HepG2 (cell line): Measurements from ENCODE around the gene ZMYND8. TPM values are rescaled to one million over a fixed set of nuclear protein-coding genes. Genes with fewer than 3 reads are reported as not detected.

Source experiments
- CENPX ChIP-seq: sonication (generic); formaldehyde crosslinking; IDR thresholded peaks from 2 replicates; pipeline ENCODE4 v1.9.0; 2021; ENCODE audit warnings: mild to moderate bottlenecking, missing genetic modification reagents, moderate library complexity
- POGK ChIP-seq: sonication (generic); formaldehyde crosslinking; conservative IDR thresholded peaks from 2 replicates; pipeline ENCODE4 v1.8.0; 2022; ENCODE audit warnings: mild to moderate bottlenecking, moderate library complexity, missing genetic modification reagents
- SYNCRIP ChIP-seq: fragments of 200-400 bp; formaldehyde crosslinking; IDR thresholded peaks from 2 replicates; pipeline ENCODE4 v1.6.1; 2018; ENCODE audit warnings: mild to moderate bottlenecking, low read depth, low read length; ENCODE audit not compliant: insufficient read depth
- ZBTB33 ChIP-seq: sonication (generic); formaldehyde crosslinking; IDR thresholded peaks from 2 replicates; pipeline ENCODE4 v1.4.0; 2020; ENCODE audit warnings: missing genetic modification reagents
- ZHX2 ChIP-seq, 2 experiments: sonication (generic) in 1 of 2; formaldehyde crosslinking in 1 of 2; IDR thresholded peaks; 2 replicates each; pipeline versions ENCODE4 v1.6.1 to v1.9.0; 2014 to 2022; ENCODE audit warnings: antibody characterized with exemption in 1 of 2, borderline replicate concordance in 1 of 2, inconsistent platforms in 1 of 2, low read depth in 1 of 2, missing genetic modification reagents in 1 of 2
- ZNF180 ChIP-seq: sonication (generic); formaldehyde crosslinking; IDR thresholded peaks from 2 replicates; pipeline ENCODE4 v1.4.0; 2020; ENCODE audit warnings: low read depth, missing genetic modification reagents, borderline replicate concordance
- ZNF281 ChIP-seq: sonication (generic); formaldehyde crosslinking; IDR thresholded peaks from 2 replicates; pipeline ENCODE4 v1.4.0; 2020; ENCODE audit warnings: missing genetic modification reagents, borderline replicate concordance
- ZNF362 ChIP-seq: sonication (generic); formaldehyde crosslinking; IDR thresholded peaks from 2 replicates; pipeline ENCODE4 v1.4.0; 2020; ENCODE audit warnings: missing genetic modification reagents, mild to moderate bottlenecking, borderline replicate concordance
- ZNF383 ChIP-seq: sonication (generic); formaldehyde crosslinking; IDR thresholded peaks from 2 replicates; pipeline ENCODE4 v1.4.0; 2020; ENCODE audit warnings: missing genetic modification reagents, mild to moderate bottlenecking, borderline replicate concordance
- ZNF850 ChIP-seq: sonication (generic); formaldehyde crosslinking; conservative IDR thresholded peaks from 2 replicates; pipeline ENCODE4 v1.9.0; 2021; ENCODE audit warnings: mild to moderate bottlenecking, missing genetic modification reagents
- polyA plus RNA-seq, 8 experiments: library from polyadenylated mRNA; depleted of rRNA in 3 of 8; stranded (reverse) in 7 of 8; unstranded in 1 of 8; fragments of >200 nt; fragmentation: Illumina TruSeq in 4 of 8; extraction: Trizol in 4 of 8; gene quantifications; 2 replicates each; pipeline versions ENCODE4 v1.2.1 to v1.2.3, GENCODE V29; 2011 to 2016; ENCODE audit warnings: low read depth in 4 of 8, missing spikeins in 1 of 8, mixed read lengths in 1 of 8; ENCODE audit not compliant: insufficient read depth in 1 of 8
- total RNA-seq, 5 experiments: library from RNA; depleted of rRNA; stranded (reverse); fragments of >200 nt; fragmentation: Illumina TruSeq; extraction: Trizol; gene quantifications; 2 replicates each; pipeline ENCODE4 v1.2.3, GENCODE V29; 2016; ENCODE audit warnings: low read depth in 1 of 5

Gene ZMYND8
- total and polyA plus RNA-seq, 2 of the 13 experiments (the other 11 are each of a cell fraction or from before 2014, with no cell fraction given) = 53.9 to 84.7 TPM

- TF ChIP-seq ZNF383 (no peak; the same call in 1 of the 2 replicates), SYNCRIP (no peak), ZHX2 (IDR thresholded peaks at IDR 0.05; ENCODE audit: low read depth) (no peak), ZHX2 (CRISPR knock-in tag; IDR thresholded peaks at IDR 0.05; ENCODE audit: borderline replicate concordance) (peak; percentile 67; the same call in 1 of the 2 replicates), POGK (CRISPR knock-in tag) (peak; percentile 68), ZNF362 (CRISPR knock-in tag) (no peak), ZNF281 (peak; percentile 88), ZBTB33 (CRISPR knock-in tag) (peak; percentile 7; the same call in 1 of the 2 replicates), ZNF850 (CRISPR knock-in tag) (no peak), ZNF180 (0 out of 2 replicates have a peak, but pooled peaks have one; percentile 84), CENPX (no peak)
These were observed 4.0 kb upstream of the ZMYND8 start (continued) for GRCh38 chr20:47360297-47361056.
